Activated naive CD8-positive, alpha-beta T cell treated with anti-CD3 and anti-CD28 coated beads, Interleukin-2, amount 10 ng/mL, durations not matched to agents 7 days and 5 days (primary cell): Measurements from ENCODE around the gene SNX1. TPM values are rescaled to one million over a fixed set of nuclear protein-coding genes. Genes with fewer than 3 reads are reported as not detected.

Source experiments
- ATAC-seq: fragments of 150-1000 bp; cut with Tn5 transposase; one replicate; pipeline ENCODE4 v1.10.0; 2021; ENCODE audit warnings: low read depth, moderate library complexity
- POLR2A ChIA-PET: fragments of 350-600 bp; sonication (Branson Sonifier 250); formaldehyde crosslinking; loops from one replicate; lab custom pipeline; 2021; ENCODE audit warnings: antibody characterized with exemption; lab: Charles Lee
- DNase-seq: peaks from one replicate; pipeline ENCODE4 v3.0.0; 2021
- H3K27ac Mint-ChIP-seq: one replicate; pipeline ENCODE4 v1.8.0; 2022; ENCODE audit warnings: mild to moderate bottlenecking, mixed read lengths
- H3K27me3 Mint-ChIP-seq: one replicate; pipeline ENCODE4 v1.8.0; 2022; ENCODE audit warnings: mild to moderate bottlenecking, moderate library complexity, mixed read lengths
- H3K36me3 Mint-ChIP-seq: one replicate; pipeline ENCODE4 v1.8.0; 2021; ENCODE audit warnings: mild to moderate bottlenecking, mixed read lengths
- H3K4me1 Mint-ChIP-seq: one replicate; pipeline ENCODE4 v1.8.0; 2021; ENCODE audit warnings: mixed read lengths
- H3K4me3 Mint-ChIP-seq: one replicate; pipeline ENCODE4 v1.8.0; 2022; ENCODE audit warnings: mild to moderate bottlenecking, moderate library complexity, mixed read lengths
- H3K9me3 Mint-ChIP-seq: one replicate; pipeline ENCODE4 v1.8.0; 2021; ENCODE audit warnings: mixed read lengths
- total RNA-seq, 2 experiments: library from RNA; stranded (reverse); gene quantifications; one replicate each; pipeline ENCODE4 v1.2.3, GENCODE V29; 2021

The SNX1 gene
- total RNA-seq, 2 experiments from 2014 or later, result 119 to 126 TPM

- Mint-ChIP-seq H3K36me3 (peaks cover 8% of the 10 kb centered on the region), H3K4me1 (no peaks in the 10 kb centered on the region), H3K4me3 (no peak overlapping the region), H3K27ac (no peak overlapping the region), H3K27me3 (no peaks in the 10 kb centered on the region), H3K9me3 (no peaks in the 10 kb centered on the region)
- POLR2A ChIA-PET, result no interaction called here
- DNase-seq, result no peak
- ATAC-seq, result no peak
Measured at GRCh38 chr15:64133623-64134344, 38.0 kb downstream of the SNX1 start.

- DNase-seq, result no peak
- Mint-ChIP-seq H3K4me1 (no peaks in the 10 kb centered on the region), H3K27me3 (no peaks in the 10 kb centered on the region), H3K36me3 (peaks cover 8% of the 10 kb centered on the region), H3K4me3 (no peak overlapping the region), H3K27ac (no peak overlapping the region), H3K9me3 (no peaks in the 10 kb centered on the region)
- POLR2A ChIA-PET, result no interaction called here
- ATAC-seq, result no peak
Measured at GRCh38 chr15:64134345-64134829, 38.6 kb downstream of the SNX1 start.

GRCh38 chr15:64136347-64136746, 40.6 kb downstream of the SNX1 start:
- POLR2A ChIA-PET, result no interaction called here
- DNase-seq, result no peak
- H3K4me3 Mint-ChIP-seq, result no peak overlapping the region

GRCh38 chr15:64137226-64137833, 41.5 kb downstream of the SNX1 start:
- H3K27ac Mint-ChIP-seq, result no peak overlapping the region
- peaks cover 13% of the 10 kb centered on the region for H3K36me3 Mint-ChIP-seq
- ATAC-seq, result peak; percentile 29
- no peak for DNase-seq
- POLR2A ChIA-PET, result no interaction called here
- no peaks in the 10 kb centered on the region for H3K27me3 Mint-ChIP-seq
- H3K4me3 Mint-ChIP-seq, result no peak overlapping the region
- no peaks in the 10 kb centered on the region for H3K9me3 Mint-ChIP-seq
- no peaks in the 10 kb centered on the region for H3K4me1 Mint-ChIP-seq

More at GRCh38 chr15:64136347-64136746, 40.6 kb downstream of the SNX1 start:
- H3K27ac Mint-ChIP-seq, result no peak overlapping the region
- no peaks in the 10 kb centered on the region for H3K9me3 Mint-ChIP-seq
- H3K27me3 Mint-ChIP-seq, result no peaks in the 10 kb centered on the region
- H3K36me3 Mint-ChIP-seq, result peaks cover 10% of the 10 kb centered on the region
- H3K4me1 Mint-ChIP-seq, result no peaks in the 10 kb centered on the region
- ATAC-seq, result no peak

GRCh38 chr15:64138331-64138941, 42.7 kb downstream of the SNX1 start:
- no peaks in the 10 kb centered on the region for H3K27me3 Mint-ChIP-seq
- H3K36me3 Mint-ChIP-seq, result peaks cover 12% of the 10 kb centered on the region
- no peak for ATAC-seq
- no peak for DNase-seq
- H3K9me3 Mint-ChIP-seq, result no peaks in the 10 kb centered on the region
- H3K4me3 Mint-ChIP-seq, result no peak overlapping the region
- POLR2A ChIA-PET, result no interaction called here
- no peak overlapping the region for H3K27ac Mint-ChIP-seq
- no peaks in the 10 kb centered on the region for H3K4me1 Mint-ChIP-seq

- Mint-ChIP-seq H3K27ac (no peak overlapping the region), H3K27me3 (no peaks in the 10 kb centered on the region), H3K36me3 (peaks cover 11% of the 10 kb centered on the region), H3K4me3 (no peak overlapping the region), H3K9me3 (no peaks in the 10 kb centered on the region), H3K4me1 (no peaks in the 10 kb centered on the region)
- ATAC-seq, result no peak
- DNase-seq, result no peak
- POLR2A ChIA-PET, result interaction anchor here (0.6 kb wide), 2 partner anchors 11 to 799 kb away, joined by 3 read pairs; no protein-coding TSS in a partner anchor
Measured at GRCh38 chr15:64141798-64142512, 46.2 kb downstream of the SNX1 start.

GRCh38 chr15:64143276-64143675, 47.5 kb downstream of the SNX1 start:
- no peaks in the 10 kb centered on the region for H3K4me1 Mint-ChIP-seq
- no peak overlapping the region for H3K27ac Mint-ChIP-seq
- H3K9me3 Mint-ChIP-seq, result no peaks in the 10 kb centered on the region
- ATAC-seq (no peak), DNase-seq (no peak)
- H3K4me3 Mint-ChIP-seq, result no peak overlapping the region
- POLR2A ChIA-PET, result no interaction called here
- H3K36me3 Mint-ChIP-seq, result peaks cover 11% of the 10 kb centered on the region
- H3K27me3 Mint-ChIP-seq, result no peaks in the 10 kb centered on the region

GRCh38 chr15:64144192-64144564, 48.4 kb downstream of the SNX1 start:
- no peak overlapping the region for H3K27ac Mint-ChIP-seq

GRCh38 chr15:64144565-64145281, 48.9 kb downstream of the SNX1 start:
- H3K4me1 Mint-ChIP-seq, result peaks cover 4% of the 10 kb centered on the region
- POLR2A ChIA-PET, result no interaction called here
- H3K4me3 Mint-ChIP-seq, result no peak overlapping the region
- no peak for ATAC-seq
- no peak for DNase-seq
- no peak overlapping the region for H3K27ac Mint-ChIP-seq
- peaks cover 13% of the 10 kb centered on the region for H3K36me3 Mint-ChIP-seq
- no peaks in the 10 kb centered on the region for H3K27me3 Mint-ChIP-seq
- H3K9me3 Mint-ChIP-seq, result no peaks in the 10 kb centered on the region

More at GRCh38 chr15:64144192-64144564, 48.4 kb downstream of the SNX1 start:
- POLR2A ChIA-PET, result no interaction called here
- ATAC-seq (no peak), DNase-seq (no peak)
- no peaks in the 10 kb centered on the region for H3K9me3 Mint-ChIP-seq
- H3K36me3 Mint-ChIP-seq, result peaks cover 11% of the 10 kb centered on the region
- no peaks in the 10 kb centered on the region for H3K27me3 Mint-ChIP-seq
- H3K4me1 Mint-ChIP-seq, result no peaks in the 10 kb centered on the region
- no peak overlapping the region for H3K4me3 Mint-ChIP-seq

- DNase-seq, result no peak
- ATAC-seq, result no peak
- no peak overlapping the region for H3K4me3 Mint-ChIP-seq
- peaks cover 13% of the 10 kb centered on the region for H3K4me1 Mint-ChIP-seq
- POLR2A ChIA-PET, result no interaction called here
- H3K27ac Mint-ChIP-seq, result no peak overlapping the region
- H3K27me3 Mint-ChIP-seq, result peaks cover 2% of the 10 kb centered on the region
- H3K9me3 Mint-ChIP-seq, result no peaks in the 10 kb centered on the region
- H3K36me3 Mint-ChIP-seq, result peaks cover 10% of the 10 kb centered on the region
Measured at GRCh38 chr15:64146041-64146440, 50.3 kb downstream of the SNX1 start.

- DNase-seq (no peak), ATAC-seq (no peak)
- H3K36me3 Mint-ChIP-seq, result peaks cover 5% of the 10 kb centered on the region
- POLR2A ChIA-PET, result no interaction called here
- H3K4me3 Mint-ChIP-seq, result no peak overlapping the region
- H3K27me3 Mint-ChIP-seq, result peaks cover 2% of the 10 kb centered on the region
- H3K27ac Mint-ChIP-seq, result no peak overlapping the region
- H3K9me3 Mint-ChIP-seq, result no peaks in the 10 kb centered on the region
- H3K4me1 Mint-ChIP-seq, result peaks cover 14% of the 10 kb centered on the region
Measured at GRCh38 chr15:64146520-64146884, 50.7 kb downstream of the SNX1 start.

- Mint-ChIP-seq H3K36me3 (peaks cover 4% of the 10 kb centered on the region), H3K9me3 (no peaks in the 10 kb centered on the region), H3K4me3 (no peak overlapping the region), H3K27me3 (peaks cover 2% of the 10 kb centered on the region), H3K27ac (no peak overlapping the region), H3K4me1 (peaks cover 14% of the 10 kb centered on the region)
- POLR2A ChIA-PET, result no interaction called here
- DNase-seq (no peak), ATAC-seq (no peak)
Measured at GRCh38 chr15:64146885-64147681, 51.3 kb downstream of the SNX1 start.
